Middle frontal gyrus (tissue), 1 donor: ENCODE measurements around the gene NGEF.

ENCODE experiments used
- DNase-seq: peaks from one replicate; pipeline ENCODE4 v3.0.0-alpha.2; 2015; ENCODE audit warnings: low spot score; ENCODE audit errors: extremely low spot score

NGEF gene

GRCh38 chr2:232900811-232901735 is 112.0 kb downstream of the NGEF start:
- DNase-seq, result no peak

DNA sequence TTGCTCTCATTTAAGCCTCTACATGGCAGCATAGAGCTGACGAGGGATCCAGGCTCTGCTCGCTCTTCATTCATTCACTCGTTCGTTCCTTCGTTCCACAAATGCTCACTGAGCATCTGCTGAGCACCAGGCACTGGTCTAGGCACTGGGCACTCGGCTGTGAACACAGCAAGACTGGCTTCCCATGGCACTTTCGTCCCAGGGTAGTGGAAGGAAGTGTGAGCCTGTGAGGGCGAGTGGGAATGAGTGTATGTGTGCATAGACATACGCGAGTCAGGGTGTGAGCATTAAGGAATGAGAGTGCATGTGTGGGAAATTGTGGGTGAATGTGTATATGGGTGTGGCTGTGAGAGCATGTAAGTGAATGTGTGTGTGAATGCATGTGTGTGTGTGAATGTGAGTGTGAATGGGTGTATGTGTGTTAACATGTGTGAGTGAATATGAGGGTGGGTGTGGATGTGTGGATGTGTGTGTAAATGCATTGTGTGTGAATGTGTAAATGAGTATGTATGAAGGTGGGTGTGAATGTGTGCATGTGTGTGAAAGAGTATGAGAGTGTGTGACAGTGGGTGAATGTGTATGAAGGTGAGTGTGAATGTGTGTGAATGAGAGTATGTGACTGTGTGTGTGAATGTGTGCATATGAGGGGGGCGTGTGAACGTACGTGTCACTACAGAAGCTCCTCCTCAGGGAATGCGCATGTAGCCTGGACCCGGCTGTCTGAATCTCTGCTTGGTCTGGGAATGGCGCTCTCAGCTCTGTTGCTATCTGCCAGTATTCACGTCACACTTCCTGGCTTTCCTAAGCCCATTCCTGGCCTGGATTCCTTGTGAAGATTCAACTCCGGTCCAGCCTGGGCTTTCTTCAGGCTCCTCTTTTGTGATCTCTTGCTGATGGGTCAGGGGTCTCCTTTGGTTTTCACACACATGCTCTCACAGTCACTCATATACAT is 114.2 kb downstream of the NGEF start:
- no peak for DNase-seq

DNA sequence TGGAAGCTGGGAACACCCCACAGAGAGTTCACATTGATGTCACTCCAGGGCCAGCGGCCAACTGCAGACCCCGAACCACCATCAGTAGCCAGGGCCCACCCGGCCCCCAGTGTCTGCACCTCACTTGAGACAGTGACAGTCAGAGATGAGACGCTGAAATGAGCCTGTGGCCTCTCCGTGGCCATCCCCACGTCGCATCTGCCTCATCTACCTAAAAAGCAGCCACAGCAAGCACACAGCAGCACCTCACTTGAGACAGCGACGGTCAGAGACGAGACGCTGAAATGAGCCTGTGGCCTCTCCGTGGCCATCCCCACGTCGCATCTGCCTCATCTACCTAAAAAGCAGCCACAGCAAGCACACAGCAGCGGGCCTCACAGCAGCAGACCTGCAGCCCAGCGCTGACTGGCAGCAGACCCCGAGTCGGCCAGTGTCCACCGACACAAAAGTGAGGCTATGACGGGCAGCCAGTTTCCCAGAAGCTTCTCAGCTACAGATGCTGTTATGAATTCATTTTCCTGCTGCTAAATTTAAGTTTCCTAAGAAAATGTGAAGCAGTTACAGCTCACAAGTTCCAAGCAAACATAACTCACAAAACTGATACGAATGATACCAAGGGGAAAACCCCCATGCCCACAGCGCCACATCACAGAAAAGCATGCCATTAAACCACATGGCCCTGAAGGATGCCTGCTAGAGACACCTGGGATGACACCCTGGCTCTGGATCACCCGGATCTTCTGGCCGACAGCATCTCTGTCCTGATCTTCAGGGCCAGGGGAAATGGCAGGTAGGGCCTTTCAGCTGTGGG is 115.3 kb downstream of the NGEF start:
- DNase-seq, result no peak

DNA sequence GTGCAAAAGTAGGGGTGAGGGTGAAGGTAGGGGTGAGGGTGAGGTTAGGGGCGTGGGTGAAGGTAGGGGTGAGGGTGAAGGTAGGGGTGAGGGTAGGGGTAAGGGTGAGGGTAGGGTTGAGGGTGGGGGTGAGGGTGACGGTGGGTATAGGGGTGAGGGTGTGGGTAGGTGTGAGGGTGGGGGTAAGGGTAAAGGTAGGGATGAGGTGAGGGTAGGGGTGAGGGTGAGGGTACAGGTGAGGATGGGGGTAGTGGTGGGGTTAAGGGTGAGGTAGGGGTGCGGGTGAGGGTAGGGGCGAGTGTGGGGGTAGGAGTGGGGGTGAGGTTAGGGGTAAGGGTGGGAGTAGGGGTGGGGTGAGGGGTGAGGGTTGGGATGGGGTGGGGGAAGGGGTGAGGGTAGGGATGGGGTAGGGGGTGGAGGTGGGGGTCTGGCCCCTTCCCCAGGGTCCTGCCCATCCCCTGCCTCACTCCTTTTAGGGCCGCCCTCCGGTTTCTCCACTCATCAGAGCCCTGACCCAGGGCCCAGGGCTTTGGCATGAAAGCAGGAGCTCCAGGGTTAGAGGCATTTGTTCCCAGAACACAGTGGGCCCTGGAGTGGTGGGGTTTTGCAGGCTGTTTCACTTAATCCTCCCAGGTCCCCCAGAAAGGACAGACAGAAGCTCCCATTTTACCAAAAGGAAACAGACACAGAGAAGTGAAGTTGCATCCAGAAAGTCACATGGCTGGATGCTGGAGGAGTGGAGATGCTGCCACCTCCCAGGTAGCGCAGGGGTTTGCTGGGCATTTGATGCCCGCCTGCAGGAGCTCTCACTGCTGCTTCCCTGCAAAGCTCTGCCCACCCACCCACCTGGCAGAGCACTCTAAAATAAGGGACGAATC is 116.1 kb downstream of the NGEF start:
- no peak for DNase-seq

- DNase-seq, result no peak
These were observed 116.9 kb downstream of the NGEF start for GRCh38 chr2:232896111-232896510.

DNA sequence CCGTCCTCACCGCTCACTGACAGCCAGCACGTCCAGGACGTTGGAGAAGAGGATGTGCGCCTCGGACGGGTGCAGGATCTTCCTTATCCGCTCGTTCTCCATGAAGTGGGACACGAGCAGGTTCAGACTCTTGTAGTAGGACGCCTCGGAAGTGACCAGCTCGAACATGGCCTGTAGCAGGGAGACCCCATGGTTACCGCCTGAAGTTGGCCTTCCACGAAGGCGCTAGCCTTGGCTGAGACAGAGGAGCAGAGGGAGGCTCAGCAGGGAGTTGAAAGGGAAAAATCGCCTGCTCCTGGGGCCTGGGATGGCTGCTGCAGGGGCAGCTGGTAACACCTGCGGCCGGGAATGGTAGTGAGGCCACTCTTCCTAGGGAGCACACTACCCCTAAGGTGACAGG is 118.3 kb downstream of the NGEF start:
- DNase-seq, result no peak

DNA sequence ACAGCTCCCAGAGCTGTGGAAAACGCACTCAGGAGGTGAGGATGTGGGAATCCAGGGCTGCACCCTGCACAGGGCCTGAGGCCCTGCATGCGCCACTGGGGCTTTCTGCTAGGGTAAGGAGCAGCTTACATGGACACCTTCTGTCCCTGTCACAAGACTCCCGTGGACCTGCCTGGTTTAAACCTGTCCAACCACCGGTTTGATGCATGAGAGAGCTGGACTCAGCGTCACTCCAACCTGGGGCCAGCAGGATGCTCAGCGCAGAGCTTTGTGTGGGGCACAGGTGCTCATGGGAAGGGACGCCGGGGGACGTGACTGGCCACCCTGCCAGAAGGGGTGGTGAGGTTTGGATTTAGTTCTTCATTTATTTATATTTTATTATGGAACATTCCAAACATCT is 118.8 kb downstream of the NGEF start:
- DNase-seq, result no peak

DNA sequence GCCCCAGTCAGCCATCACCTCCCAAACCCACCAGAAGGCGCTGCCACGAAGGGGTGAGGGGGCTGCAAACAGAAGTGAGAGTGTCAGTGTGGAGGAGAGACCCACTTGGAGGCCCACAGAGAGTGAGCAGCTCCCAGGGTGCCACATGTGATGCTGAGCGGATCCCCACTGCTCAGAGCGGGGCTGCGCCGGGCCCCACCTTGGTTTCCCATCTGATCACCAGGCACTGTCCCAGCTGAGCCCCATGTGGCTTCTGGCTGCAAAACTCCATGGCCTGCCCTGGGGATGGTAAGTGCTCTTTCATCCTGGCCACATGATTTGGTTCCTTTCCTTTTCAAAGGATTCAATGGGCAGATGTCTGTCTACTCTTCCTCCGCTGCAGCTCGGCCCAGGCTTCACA is 119.2 kb downstream of the NGEF start:
- DNase-seq, result no peak

DNA sequence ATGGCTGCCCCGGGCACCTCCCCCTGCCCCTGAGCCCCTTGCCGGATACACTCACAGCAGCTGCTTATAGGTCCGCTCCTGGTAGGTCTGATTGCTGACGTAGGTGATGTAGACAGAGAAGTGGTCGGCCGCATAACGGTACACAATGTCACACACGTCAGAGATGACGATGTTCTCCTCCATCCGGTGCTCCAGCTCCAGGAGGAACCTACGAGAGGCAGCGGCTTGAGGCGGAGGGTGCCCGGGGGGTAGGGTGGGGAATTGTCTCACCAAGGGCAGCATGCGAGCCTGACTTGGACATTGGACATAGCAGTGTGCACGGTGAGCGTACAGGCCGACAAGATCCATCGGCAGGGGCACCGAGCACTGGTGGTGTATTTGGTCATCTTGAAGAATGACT is 120.2 kb downstream of the NGEF start:
- no peak for DNase-seq

DNA sequence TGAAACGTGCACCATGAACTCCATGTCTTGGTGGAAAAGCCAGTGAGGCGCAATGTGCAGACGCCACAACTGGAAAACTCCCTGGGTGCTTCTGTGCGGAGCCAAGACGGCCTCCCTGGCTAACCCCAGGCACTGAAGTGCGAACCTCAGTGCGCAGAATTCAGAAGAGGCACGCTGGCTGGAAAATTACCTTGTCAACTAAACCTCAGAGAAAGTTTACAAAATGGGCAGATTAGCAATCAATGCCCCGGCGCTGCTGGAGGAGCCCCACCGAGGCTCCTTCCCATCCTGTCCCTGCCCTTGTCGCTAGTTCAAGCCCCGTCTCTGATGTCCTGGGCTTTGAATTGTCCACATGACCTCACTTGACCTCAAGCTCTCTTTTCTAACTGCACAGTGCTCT is 120.8 kb downstream of the NGEF start:
- DNase-seq, result no peak

GRCh38 chr2:232891621-232892071 is 121.4 kb downstream of the NGEF start:
- DNase-seq, result peak; percentile 42

DNA sequence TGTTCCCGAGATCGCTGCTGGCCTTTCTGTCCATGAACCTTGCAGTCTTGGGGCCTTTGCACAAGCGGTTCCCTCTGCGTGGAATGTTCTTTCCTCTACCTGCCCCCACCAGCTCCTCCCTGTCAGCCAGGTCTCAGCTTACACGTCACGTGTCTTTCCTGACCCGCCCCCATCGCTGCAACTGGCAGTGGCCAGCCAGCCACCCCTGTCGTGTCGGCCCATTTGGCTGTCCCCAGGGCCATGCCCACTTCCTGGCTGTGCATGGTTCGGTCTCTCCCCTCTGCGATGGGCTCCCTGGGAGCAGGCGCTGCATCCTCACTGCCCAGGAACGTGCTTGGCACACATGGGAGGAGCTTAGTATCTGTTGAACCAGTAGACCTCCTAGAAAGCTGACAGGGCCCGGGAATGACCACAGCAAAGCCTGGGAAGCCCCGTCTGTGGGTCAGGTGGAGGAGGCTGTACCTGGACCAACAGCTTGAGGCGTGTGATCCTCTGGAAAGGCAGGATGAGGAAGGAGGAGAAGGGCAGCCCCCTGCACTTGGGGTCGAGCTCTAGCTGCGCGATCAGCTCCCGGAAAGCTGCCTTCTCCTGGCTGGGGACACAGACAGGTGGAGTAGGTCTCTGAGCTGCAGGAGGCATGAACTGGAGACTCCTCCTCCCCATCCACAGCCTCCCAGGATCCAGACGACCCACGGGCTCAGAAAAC is 122.0 kb downstream of the NGEF start:
- no peak for DNase-seq

DNA sequence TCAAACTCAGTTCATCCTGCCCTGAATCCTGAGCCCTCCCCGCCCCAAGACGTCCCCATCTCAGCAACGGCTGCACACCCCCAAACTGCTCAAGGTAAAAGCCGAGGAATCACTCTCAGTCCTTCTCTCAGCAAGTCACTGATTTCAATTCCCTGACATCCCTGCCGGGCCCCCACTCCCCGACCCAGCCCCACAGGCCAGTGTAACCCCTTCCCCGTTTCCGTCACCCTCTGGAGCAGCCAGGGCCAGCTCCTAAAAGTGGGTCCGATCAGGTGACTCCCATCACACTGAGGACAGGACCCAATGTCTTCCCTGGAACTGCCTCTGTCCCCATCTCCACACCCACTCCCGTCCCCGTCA is 122.5 kb downstream of the NGEF start:
- no peak for DNase-seq

DNA sequence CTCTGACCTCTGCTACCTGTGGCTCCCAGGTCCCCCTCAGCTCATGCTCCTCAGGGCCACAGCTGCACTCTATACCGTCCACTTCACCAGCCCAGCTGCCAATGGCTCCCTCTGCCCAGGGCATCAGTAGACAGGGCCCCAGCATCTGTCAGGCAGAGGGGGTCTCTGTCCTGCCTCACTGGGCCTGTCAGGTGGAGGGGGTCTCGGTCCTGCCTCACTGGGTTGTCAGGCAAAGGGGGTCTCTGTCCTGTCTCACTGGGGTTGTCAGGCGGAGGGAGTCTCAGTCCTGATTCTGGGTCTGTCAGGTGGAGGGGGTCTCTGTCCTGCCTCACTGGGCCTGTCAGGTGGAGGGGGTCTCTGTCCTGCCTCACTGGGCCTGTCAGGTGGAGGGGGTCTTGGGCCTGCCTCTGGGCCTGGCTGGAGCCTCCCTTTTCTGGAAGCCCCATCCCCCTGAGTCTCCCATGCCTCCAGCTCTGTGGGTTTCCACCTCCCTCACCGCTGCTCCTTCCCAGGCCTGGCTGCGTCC is 123.1 kb downstream of the NGEF start:
- DNase-seq, result no peak

DNA sequence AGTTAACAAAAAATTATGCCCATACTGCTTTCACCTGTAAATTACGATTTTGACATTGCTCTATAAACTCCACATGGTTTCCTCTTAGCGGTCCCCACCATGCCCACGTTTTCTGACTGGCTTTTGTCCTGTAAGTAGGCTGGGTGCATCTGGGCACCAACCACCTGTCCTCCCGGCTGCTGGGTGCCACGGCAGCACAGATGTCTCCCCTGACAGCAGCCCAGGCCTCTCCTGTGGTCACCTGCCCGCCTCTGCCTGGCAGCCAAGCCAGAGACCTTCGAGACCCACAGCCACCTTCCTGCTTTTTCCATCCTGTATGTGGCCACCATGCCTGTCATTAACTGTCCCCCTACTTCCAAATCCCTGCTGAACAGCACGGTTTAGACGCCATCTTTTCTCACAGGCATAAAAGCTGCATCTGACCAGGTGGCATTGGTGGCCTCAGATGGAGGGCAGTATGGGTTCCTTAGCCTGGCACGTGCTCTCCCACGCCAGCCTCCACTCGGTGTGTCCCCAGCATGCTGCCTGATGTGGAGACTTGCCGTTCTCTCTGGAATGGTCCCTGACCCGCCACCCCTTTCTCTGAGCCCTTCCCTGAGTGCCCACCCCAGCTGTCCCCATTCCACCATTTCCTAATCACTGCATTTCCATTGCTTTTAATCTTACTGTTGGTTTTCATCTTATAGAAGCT is 124.1 kb downstream of the NGEF start:
- no peak for DNase-seq

DNA sequence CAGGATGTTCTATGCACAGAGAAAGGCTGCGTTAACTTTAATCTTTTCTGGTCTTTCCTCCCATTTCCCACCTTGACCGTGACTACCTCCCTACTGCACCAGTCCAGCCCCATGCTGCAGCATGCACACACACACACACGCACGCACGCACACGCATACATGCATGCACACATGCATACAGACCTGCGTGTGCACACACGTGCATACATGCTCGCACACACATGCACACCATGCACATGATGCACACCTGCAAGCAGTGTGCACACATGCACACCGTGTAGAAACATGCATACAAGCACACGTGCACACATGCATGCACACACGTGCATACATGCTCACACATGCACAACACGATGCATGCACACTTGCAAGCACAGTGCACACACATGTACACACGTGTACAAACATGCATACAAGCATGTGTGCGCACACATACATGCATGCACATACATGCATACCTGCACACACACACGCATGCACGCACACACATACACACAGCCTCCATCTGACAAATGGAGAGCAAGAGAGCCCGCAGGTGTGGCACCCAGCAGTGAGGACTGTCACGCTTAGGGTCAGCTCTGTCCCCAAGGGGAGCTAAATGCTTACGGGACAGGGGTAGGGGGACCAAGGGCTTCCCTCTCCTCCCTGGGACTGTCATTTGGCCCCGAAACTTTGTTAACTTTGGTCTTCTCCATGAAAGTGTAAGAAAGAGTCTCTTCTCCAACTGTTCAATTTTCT is 124.8 kb downstream of the NGEF start:
- DNase-seq, result no peak

- no peak for DNase-seq
These were observed 125.7 kb downstream of the NGEF start for GRCh38 chr2:232887171-232887850.

DNA sequence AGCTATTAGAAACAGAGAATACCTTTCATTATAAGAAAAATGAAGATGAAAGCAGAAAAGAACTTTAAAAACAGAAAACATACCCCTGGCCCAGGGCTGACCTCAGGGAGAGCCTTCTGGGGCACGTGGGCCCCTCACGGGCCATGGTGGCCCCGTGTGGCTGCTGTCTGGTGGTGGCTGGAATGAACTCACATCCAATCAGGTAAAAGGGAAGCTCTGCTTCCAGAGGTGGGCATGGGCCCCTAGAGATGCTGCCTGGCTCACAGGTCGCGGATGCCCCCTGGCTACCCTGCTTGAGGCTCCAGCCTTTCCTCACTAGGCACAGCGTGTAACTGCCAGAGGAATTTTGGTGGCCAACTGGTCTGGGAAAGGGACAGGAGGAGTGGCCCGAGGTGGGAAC is 126.4 kb downstream of the NGEF start:
- no peak for DNase-seq
